GM12875 (cell line): Measurements from ENCODE around the gene KDM8.

ENCODE experiments used
- H3K4me3 ChIP-seq: one replicate; pipeline ENCODE4 v1.5.1; 2011; ENCODE audit warnings: low read depth, low read length, control low read depth
- CTCF ChIP-seq: IDR thresholded peaks from 2 replicates; pipeline ENCODE4 v1.5.1; 2011; ENCODE audit warnings: low read depth, mild to moderate bottlenecking, control low read depth, inconsistent platforms, low read length, moderate library complexity, borderline replicate concordance; ENCODE audit not compliant: insufficient read depth

The KDM8 gene

GRCh38 chr16:27225536-27226360 lies 22.4 kb downstream of the KDM8 start:
- no peak overlapping the region for H3K4me3 ChIP-seq
- TF ChIP-seq CTCF = no peak

- no peak for TF ChIP-seq CTCF
- no peak overlapping the region for H3K4me3 ChIP-seq
Measured at GRCh38 chr16:27226476-27226875, 23.1 kb downstream of the KDM8 start.

- no peak for TF ChIP-seq CTCF
- H3K4me3 ChIP-seq = no peak overlapping the region
Measured at GRCh38 chr16:27226976-27227705, 23.8 kb downstream of the KDM8 start.

- no peak for TF ChIP-seq CTCF
- H3K4me3 ChIP-seq = no peak overlapping the region
Measured at GRCh38 chr16:27228045-27228444, 24.7 kb downstream of the KDM8 start.

GRCh38 chr16:27228621-27229501 lies 25.5 kb downstream of the KDM8 start:
- no peak overlapping the region for H3K4me3 ChIP-seq

More at GRCh38 chr16:27228621-27229501, 25.5 kb downstream of the KDM8 start:
- TF ChIP-seq CTCF = no peak
